Endothelial cell of umbilical vein (primary cell): ENCODE results near the gene P2RY6. TPM values are rescaled to one million over a fixed set of nuclear protein-coding genes. Genes with fewer than 3 reads are reported as not detected.

Experiments
- BruUV-seq: library from RNA; stranded (reverse); fragments of 400-500 nt; replicated peaks from 2 replicates; lab custom pipeline; 2021; lab: Mats Ljungman, UMichigan
- CTCF ChIA-PET: fragments of 300-600, 350-600 bp; sonication (Branson Sonifier 250); formaldehyde crosslinking; loops from one replicate; lab custom pipeline; 2021; ENCODE audit warnings: antibody characterized with exemption, inconsistent platforms; lab: Charles Lee
- POLR2A ChIA-PET: fragments of 300-600, 350-600 bp; sonication (Branson Sonifier 250); formaldehyde crosslinking; loops from one replicate; lab custom pipeline; 2021; ENCODE audit warnings: antibody characterized with exemption, inconsistent platforms; lab: Charles Lee
- DNase-seq: peaks from one replicate; pipeline ENCODE4 v3.0.0-alpha.2; 2011; ENCODE audit warnings: low read depth, low spot score
- FAIRE-seq: peaks from 2 replicates; lab custom pipeline; 2011; peaks lifted over from hg19 to GRCh38; lab: Jason Lieb, UNC
- H2AFZ ChIP-seq: 2 replicates; pipeline ENCODE4 v1.6.0; 2012; ENCODE audit warnings: low read depth, low read length, control low read depth, inconsistent platforms
- H3K27ac ChIP-seq: 2 replicates; pipeline ENCODE4 v1.5.1; 2011; ENCODE audit warnings: low read depth, mild to moderate bottlenecking, control low read depth, low read length, moderate library complexity; ENCODE audit not compliant: insufficient read depth
- H3K27me3 ChIP-seq, 2 experiments: 2 replicates each; pipeline versions ENCODE4 v1.6.0 to v1.6.1; 2011; ENCODE audit warnings: low read length in 2 of 2, mixed read lengths in 1 of 2; ENCODE audit not compliant: control insufficient read depth in 2 of 2, insufficient read depth in 2 of 2
- H3K36me3 ChIP-seq, 2 experiments: 2 replicates in 1 of 2; 3 replicates in 1 of 2; pipeline ENCODE4 v1.5.1; 2011; ENCODE audit warnings: low read length in 2 of 2, mild to moderate bottlenecking in 1 of 2, moderate library complexity in 1 of 2; ENCODE audit not compliant: control insufficient read depth in 2 of 2, insufficient read depth in 2 of 2; ENCODE audit errors: extremely low read depth in 1 of 2
- H3K4me1 ChIP-seq: 3 replicates; pipeline ENCODE4 v1.5.1; 2011; ENCODE audit warnings: mild to moderate bottlenecking, low read length; ENCODE audit not compliant: control insufficient read depth, insufficient read depth; ENCODE audit errors: extremely low read depth
- H3K4me2 ChIP-seq: 2 replicates; pipeline ENCODE4 v1.6.1; 2011; ENCODE audit warnings: low read length, control low read depth, mixed read lengths; ENCODE audit not compliant: insufficient read depth
- H3K4me3 ChIP-seq, 3 experiments: fragments of 200-600 bp in 1 of 3; sonication (generic), shearing (Covaris generic) in 1 of 3; replicated peaks in 1 of 3; 2 replicates each; pipeline ENCODE4 v1.5.1; 2011 to 2016; ENCODE audit warnings: control low read depth in 3 of 3, low read length in 3 of 3, mild to moderate bottlenecking in 2 of 3, inconsistent platforms in 1 of 3, low read depth in 1 of 3, moderate library complexity in 1 of 3; ENCODE audit not compliant: insufficient read depth in 1 of 3
- H3K79me2 ChIP-seq: 2 replicates; pipeline ENCODE4 v1.6.0; 2012; ENCODE audit warnings: low read length, inconsistent platforms; ENCODE audit not compliant: control insufficient read depth, insufficient read depth
- H3K9ac ChIP-seq: replicated peaks from 2 replicates; pipeline ENCODE3; 2011; ENCODE audit warnings: low read length, control low read depth; ENCODE audit not compliant: insufficient read depth; ENCODE audit errors: extremely low read depth
- H3K9me1 ChIP-seq: replicated peaks from 3 replicates; pipeline ENCODE4 v1.6.0; 2011; ENCODE audit warnings: mild to moderate bottlenecking, low read length; ENCODE audit not compliant: control insufficient read depth, insufficient read depth; ENCODE audit errors: extremely low read depth
- H3K9me3 ChIP-seq: replicated peaks from 2 replicates; pipeline ENCODE4 v1.5.1; 2012; ENCODE audit warnings: low read length, inconsistent platforms; ENCODE audit not compliant: control insufficient read depth, insufficient read depth
- H4K20me1 ChIP-seq: replicated peaks from 2 replicates; pipeline ENCODE3; 2011; ENCODE audit warnings: mild to moderate bottlenecking, low read length; ENCODE audit not compliant: control insufficient read depth, insufficient read depth; ENCODE audit errors: extremely low read depth
- EZH2 ChIP-seq: IDR thresholded peaks from 2 replicates; pipeline ENCODE4 v1.6.1; 2012; ENCODE audit warnings: borderline replicate concordance, low read depth, mild to moderate bottlenecking, moderate library complexity, low read length, inconsistent platforms; ENCODE audit not compliant: severe bottlenecking
- FOS ChIP-seq: IDR thresholded peaks from 2 replicates; pipeline ENCODE4 v1.6.1; 2011; ENCODE audit warnings: mild to moderate bottlenecking, low read length, moderate library complexity, borderline replicate concordance; ENCODE audit not compliant: insufficient read depth
- GATA2 ChIP-seq: IDR thresholded peaks from 2 replicates; pipeline ENCODE4 v1.7.0; 2011; ENCODE audit warnings: low read depth, mild to moderate bottlenecking, moderate library complexity, mixed read lengths, low read length; ENCODE audit not compliant: insufficient read length, insufficient read depth
- JUN ChIP-seq: IDR thresholded peaks from 2 replicates; pipeline ENCODE4 v1.6.1; 2011; ENCODE audit warnings: borderline replicate concordance, low read depth; ENCODE audit not compliant: insufficient read length, insufficient read depth
- MYC ChIP-seq: IDR thresholded peaks from one replicate; pipeline ENCODE4 v1.6.1; 2011; ENCODE audit warnings: mild to moderate bottlenecking, low read depth, low read length
- POLR2A ChIP-seq: IDR thresholded peaks from 2 replicates; pipeline ENCODE4 v1.6.1; 2012; ENCODE audit warnings: low read depth, mild to moderate bottlenecking, control low read depth, low read length
- POLR2AphosphoS5 ChIP-seq: IDR thresholded peaks from 2 replicates; pipeline ENCODE4 v1.6.1; 2012; ENCODE audit warnings: low read depth, mild to moderate bottlenecking, control low read depth, low read length, moderate library complexity; ENCODE audit not compliant: insufficient read depth
- dilution Hi-C: fragments of 300-500 bp; cut with MboI; formaldehyde crosslinking; loops from one replicate; pipeline ENCODE4 v1.15.0; 2019; ENCODE audit warnings: low sequenced_read_pairs; ENCODE audit not compliant: extremely low pct_ligation_motif_present
- intact Hi-C: fragments of 100-400 bp; cut with micrococcal nuclease; formaldehyde crosslinking; loops from one replicate; pipeline ENCODE4 v1.10.0; 2022
- polyA plus RNA-seq, 4 experiments: library from polyadenylated mRNA; depleted of rRNA in 3 of 4; stranded (reverse) in 3 of 4; unstranded in 1 of 4; fragments of >200 nt; gene quantifications; 2 replicates each; pipeline versions ENCODE4 v1.2.1 to v1.2.3, GENCODE V29; 2011 to 2012; ENCODE audit warnings: missing spikeins in 1 of 4
- total RNA-seq: library from RNA; stranded (reverse); gene quantifications from 2 replicates; pipeline ENCODE4 v1.2.3, GENCODE V29; 2021
- TF ChIP-seq, protein P1 (sequence below): IDR thresholded peaks from 2 replicates; pipeline ENCODE4 v1.6.1; 2011; ENCODE audit not compliant: insufficient read depth, insufficient read length
- TF ChIP-seq, protein P2 (sequence below), 2 donors: IDR thresholded peaks; 1 replicate in 1 of 2; 2 replicates in 1 of 2; pipeline ENCODE4 v1.5.1; 2011; ENCODE audit warnings: low read length in 2 of 2, mild to moderate bottlenecking in 2 of 2, moderate library complexity in 2 of 2, control low read depth in 1 of 2, inconsistent platforms in 1 of 2, low read depth in 1 of 2; ENCODE audit not compliant: insufficient read depth in 1 of 2; ENCODE audit errors: extremely low read depth in 1 of 2

Gene P2RY6
- total and polyA plus RNA-seq, 2 donors (not counting 3 experiments of a cell fraction or from before 2014, with no cell fraction given) = 0.47 TPM; not detected in 1

DNA sequence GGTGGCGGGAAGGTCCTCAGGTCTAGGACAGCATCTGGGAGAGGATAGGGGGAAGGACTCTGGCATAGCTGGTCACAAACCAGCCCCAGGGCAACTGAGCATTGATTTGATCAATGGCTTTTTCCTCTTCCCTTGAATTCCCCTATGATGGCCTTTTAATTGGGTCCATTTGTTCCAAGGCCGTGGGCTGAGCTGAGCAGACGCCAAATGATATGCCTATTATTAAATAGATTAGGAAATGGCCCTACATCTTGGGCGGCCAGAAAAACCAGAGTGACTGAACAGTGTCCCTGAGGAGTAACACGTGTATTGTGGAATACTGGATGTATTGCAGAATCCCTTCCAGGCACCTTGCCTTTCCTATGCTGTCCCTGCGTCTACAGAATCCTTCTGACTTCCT is 26.7 kb upstream of the P2RY6 start:
- dilution Hi-C loops = no loop called here
- TF ChIP-seq JUN (no peak), MYC (no peak), FOS (no peak), POLR2A (no peak), EZH2 (no peak), GATA2 (no peak), POLR2AphosphoS5 (no peak)
- TF ChIP-seq, protein P1, sequence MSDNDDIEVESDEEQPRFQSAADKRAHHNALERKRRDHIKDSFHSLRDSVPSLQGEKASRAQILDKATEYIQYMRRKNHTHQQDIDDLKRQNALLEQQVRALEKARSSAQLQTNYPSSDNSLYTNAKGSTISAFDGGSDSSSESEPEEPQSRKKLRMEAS = no peak
- TF ChIP-seq, protein P2, sequence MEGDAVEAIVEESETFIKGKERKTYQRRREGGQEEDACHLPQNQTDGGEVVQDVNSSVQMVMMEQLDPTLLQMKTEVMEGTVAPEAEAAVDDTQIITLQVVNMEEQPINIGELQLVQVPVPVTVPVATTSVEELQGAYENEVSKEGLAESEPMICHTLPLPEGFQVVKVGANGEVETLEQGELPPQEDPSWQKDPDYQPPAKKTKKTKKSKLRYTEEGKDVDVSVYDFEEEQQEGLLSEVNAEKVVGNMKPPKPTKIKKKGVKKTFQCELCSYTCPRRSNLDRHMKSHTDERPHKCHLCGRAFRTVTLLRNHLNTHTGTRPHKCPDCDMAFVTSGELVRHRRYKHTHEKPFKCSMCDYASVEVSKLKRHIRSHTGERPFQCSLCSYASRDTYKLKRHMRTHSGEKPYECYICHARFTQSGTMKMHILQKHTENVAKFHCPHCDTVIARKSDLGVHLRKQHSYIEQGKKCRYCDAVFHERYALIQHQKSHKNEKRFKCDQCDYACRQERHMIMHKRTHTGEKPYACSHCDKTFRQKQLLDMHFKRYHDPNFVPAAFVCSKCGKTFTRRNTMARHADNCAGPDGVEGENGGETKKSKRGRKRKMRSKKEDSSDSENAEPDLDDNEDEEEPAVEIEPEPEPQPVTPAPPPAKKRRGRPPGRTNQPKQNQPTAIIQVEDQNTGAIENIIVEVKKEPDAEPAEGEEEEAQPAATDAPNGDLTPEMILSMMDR (IDR thresholded peaks at IDR 0.05; ENCODE audit: extremely low read depth in 1 of 2, insufficient read depth in 1 of 2, low read depth in 1 of 2, low read length in 2 of 2) = no peak
- no peak for DNase-seq
- intact Hi-C loops = no loop called here
- H3K27ac ChIP-seq = no peak overlapping the region
- no peak overlapping the region for H2AFZ ChIP-seq
- H3K9me3 ChIP-seq = no peaks in the 10 kb centered on the region
- peaks cover 5% of the 10 kb centered on the region for H3K4me1 ChIP-seq
- no peaks in the 10 kb centered on the region for H3K27me3 ChIP-seq
- H3K4me2 ChIP-seq = no peak overlapping the region
- H3K4me3 ChIP-seq = no peak overlapping the region
- no peaks in the 10 kb centered on the region for H3K36me3 ChIP-seq
- no peaks in the 10 kb centered on the region for H3K79me2 ChIP-seq
- H3K9ac ChIP-seq = no peak overlapping the region
- ChIA-PET POLR2A (interaction anchor here (0.7 kb wide), 1 partner anchor 412 kb away, joined by 5 read pairs; no protein-coding TSS in a partner anchor), CTCF (interaction anchor here (1.3 to 4.8 kb wide), 5 partner anchors 10 to 520 kb away, joined by 3 to 56 read pairs (median 8); no protein-coding TSS in a partner anchor)
- no peaks in the 10 kb centered on the region for H4K20me1 ChIP-seq
- H3K9me1 ChIP-seq = no peaks in the 10 kb centered on the region
- no TSS peak for BruUV-seq
- FAIRE-seq = no peak
